A549 treated with CpdA at 1 μM for 4 hours (cell line): ENCODE measurements around the gene TAF12. TPM values are rescaled to one million over a fixed set of nuclear protein-coding genes. Genes with fewer than 3 reads are reported as not detected.

Experiments used
- total RNA-seq: library from RNA; stranded (reverse); fragments of 200-300 nt; extraction: Qiagen RNA extraction; gene quantifications from 5 replicates; pipeline ENCODE4 v1.2.3, GENCODE V29; 2022; ENCODE audit warnings: low read depth

TAF12 gene
- total RNA-seq = 14.6 to 15.4 TPM (median 14.8 TPM) in 5 replicates

GRCh38 chr1:28642847-28643635, at the start of gene TAF12:
Gene TAF12, minus strand, starts transcription at chr1:28643067. Its CDS starts 20,986 bp downstream, at chr1:28622081.

GRCh38 chr1:28668191-28668955, 25.5 kb upstream of the TAF12 start, which contains the start of gene GMEB1:
Gene GMEB1, plus strand, starts transcription at chr1:28668784. Its CDS starts 14,829 bp downstream, at chr1:28683613.

GRCh38 chr1:28648474-28649198, 5.8 kb upstream of the TAF12 start, which contains the start of gene RNU11:
Gene RNU11, plus strand, starts transcription at chr1:28648600.

GRCh38 chr1:28591708-28592320, 51.1 kb downstream of the TAF12 start, which contains the start of gene RAB42:
Gene RAB42, plus strand, starts transcription at chr1:28592265. Its CDS starts 247 bp downstream, at chr1:28592512.

Other genes starting within 250 kb of the TAF12 start
- gene RCC1, start 137.0 kb downstream of the TAF12 start, total RNA-seq = 82.3 to 86.1 TPM (median 82.8 TPM) in 5 replicates
- 16.6 to 25.8 TPM (median 23.6 TPM) in 5 replicates for gene TRNAU1AP, start 90.0 kb downstream of the TAF12 start, total RNA-seq
- 1.1 to 2.8 TPM (median 2.3 TPM) in 5 replicates for gene RAB42, start 50.8 kb downstream of the TAF12 start, total RNA-seq
- gene RNU11, start 5.5 kb upstream of the TAF12 start, total RNA-seq = not detected in 5 replicates
- 6.4 to 7.1 TPM (median 6.6 TPM) in 5 replicates for gene GMEB1, start 25.7 kb upstream of the TAF12 start, total RNA-seq
- 51.2 to 59.1 TPM (median 53.4 TPM) in 5 replicates for gene YTHDF2, start 93.9 kb upstream of the TAF12 start, total RNA-seq
- 0.02 to 0.06 TPM (median 0.04 TPM) in 4 of 5 replicates, not detected in the other for gene OPRD1, start 169.1 kb upstream of the TAF12 start, total RNA-seq